ENCODE data around the gene GOLGA1.

DNA sequence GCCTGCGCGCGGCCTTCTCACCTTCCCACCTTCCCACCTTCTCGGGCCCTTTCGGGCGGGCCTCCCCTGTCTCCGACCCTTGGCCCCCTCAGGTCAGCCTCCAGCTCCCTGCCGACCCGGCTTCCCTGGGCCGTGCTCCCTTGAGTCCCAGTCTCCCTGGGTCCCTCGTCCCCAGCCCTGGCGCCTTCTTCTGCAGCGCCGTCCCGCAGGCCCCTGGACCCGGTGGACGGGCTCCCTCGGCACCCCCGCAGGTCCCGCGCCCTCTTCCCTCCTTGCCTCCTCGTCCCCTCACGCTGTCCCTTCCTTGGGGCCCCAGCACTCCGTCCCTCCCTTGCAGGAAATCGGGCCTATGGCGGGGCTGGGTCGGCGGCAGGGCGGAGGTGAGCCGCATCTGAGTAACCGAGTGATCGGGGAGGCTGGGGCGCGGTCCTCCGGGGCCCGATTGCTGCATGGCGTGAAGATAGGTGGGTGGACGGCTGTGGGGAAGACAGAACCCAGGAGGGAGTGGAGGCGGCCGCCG, 71.4 kb downstream of the GOLGA1 start:
- TF ChIP-seq, protein P1, sequence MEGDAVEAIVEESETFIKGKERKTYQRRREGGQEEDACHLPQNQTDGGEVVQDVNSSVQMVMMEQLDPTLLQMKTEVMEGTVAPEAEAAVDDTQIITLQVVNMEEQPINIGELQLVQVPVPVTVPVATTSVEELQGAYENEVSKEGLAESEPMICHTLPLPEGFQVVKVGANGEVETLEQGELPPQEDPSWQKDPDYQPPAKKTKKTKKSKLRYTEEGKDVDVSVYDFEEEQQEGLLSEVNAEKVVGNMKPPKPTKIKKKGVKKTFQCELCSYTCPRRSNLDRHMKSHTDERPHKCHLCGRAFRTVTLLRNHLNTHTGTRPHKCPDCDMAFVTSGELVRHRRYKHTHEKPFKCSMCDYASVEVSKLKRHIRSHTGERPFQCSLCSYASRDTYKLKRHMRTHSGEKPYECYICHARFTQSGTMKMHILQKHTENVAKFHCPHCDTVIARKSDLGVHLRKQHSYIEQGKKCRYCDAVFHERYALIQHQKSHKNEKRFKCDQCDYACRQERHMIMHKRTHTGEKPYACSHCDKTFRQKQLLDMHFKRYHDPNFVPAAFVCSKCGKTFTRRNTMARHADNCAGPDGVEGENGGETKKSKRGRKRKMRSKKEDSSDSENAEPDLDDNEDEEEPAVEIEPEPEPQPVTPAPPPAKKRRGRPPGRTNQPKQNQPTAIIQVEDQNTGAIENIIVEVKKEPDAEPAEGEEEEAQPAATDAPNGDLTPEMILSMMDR (IDR thresholded peaks at IDR 0.05) = no peak
- TF ChIP-seq EP300 (IDR thresholded peaks at IDR 0.05) = no peak
- no peak for TF ChIP-seq POLR2A (IDR thresholded peaks at IDR 0.05)
